Measurements from ENCODE around the gene GALNT18.
"Not testable (repeated sequence)": the region's sequence is repeated elsewhere in the genome, so short reads cannot be mapped to it uniquely, and the experiment has no call there.

The GALNT18 gene

DNA sequence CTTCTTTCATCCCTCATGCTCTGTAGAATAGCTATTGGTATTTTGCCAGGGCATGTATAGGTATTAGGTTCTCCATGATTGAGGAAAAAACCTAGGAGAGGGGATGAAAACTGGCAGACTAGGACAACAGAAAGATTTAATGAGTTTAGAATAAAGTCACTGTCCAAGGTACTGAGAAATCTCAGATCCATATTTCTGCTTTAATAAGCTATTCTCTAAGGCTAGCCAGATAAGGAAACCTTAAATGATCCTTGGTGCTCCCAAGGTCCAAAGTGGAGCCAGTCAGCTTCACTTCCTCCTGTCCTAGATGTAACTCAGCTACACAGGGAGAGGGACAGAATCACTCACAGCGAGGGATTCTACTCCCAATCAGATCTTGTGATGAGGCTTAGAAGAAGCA lies 255.0 kb downstream of the GALNT18 start:
- no peak for DNase-seq
- intact Hi-C loops (cut with DNase I) = no loop called here

DNA sequence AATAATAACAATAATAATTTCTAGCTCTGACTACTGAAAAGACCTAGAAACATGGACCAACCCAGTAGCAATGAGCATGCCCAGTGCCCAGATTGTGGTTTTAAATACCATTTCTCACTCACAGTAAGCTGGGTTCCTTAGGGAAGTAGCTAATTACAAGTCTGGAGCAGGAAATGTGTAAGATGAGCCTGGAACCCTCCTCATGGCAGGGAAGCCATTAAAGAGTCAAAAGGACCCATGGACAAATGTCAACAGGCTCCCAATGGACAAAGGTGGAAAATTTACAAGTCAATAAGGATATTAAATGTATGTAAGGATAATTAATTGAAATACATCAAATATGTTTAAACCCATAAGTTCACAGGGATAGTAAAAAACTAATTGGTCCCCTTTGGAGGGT lies 258.1 kb downstream of the GALNT18 start:
- intact Hi-C loops (cut with DNase I) = no loop called here
- DNase-seq = no peak

DNA sequence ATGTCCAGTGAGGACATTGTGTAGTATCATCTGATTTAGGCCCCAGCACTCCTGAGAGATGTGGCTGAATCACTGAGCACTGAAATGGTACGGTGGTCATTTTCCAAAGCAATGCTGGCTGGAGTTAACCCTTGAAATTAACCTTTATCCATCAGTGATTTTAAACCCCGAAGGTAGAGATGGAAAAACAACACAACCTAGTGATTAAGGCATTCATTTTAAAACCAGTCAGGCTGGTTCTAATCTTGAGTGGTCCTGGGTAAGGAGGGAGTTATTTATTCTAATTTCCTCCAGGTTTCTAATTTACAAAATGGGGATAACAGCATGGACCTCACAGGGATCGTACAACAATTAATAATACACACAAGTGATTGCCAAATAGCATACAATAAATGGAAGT lies 262.2 kb downstream of the GALNT18 start:
- intact Hi-C loops (cut with DNase I) = no loop called here
- DNase-seq = no peak

DNA sequence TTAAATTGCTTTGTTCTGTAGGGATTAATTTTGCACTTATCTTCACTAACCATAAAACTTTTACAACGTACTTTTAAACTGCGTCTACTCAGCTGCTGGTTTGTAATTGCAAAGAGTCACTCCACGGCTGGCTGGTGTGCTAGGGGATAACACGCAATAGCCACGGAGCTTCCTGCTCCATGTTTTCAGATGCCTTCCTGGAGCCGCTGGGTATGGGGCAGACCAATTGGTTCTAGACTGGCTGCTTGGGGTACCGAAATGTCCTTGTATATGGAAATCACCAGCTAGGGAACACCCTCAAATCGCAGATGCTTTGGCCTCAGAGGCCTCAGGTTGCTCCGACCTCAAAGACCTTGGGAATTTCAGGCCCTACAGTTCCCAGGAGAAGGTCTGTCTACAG lies 265.0 kb downstream of the GALNT18 start:
- no peak for DNase-seq
- intact Hi-C loops (cut with DNase I) = no loop called here

DNA sequence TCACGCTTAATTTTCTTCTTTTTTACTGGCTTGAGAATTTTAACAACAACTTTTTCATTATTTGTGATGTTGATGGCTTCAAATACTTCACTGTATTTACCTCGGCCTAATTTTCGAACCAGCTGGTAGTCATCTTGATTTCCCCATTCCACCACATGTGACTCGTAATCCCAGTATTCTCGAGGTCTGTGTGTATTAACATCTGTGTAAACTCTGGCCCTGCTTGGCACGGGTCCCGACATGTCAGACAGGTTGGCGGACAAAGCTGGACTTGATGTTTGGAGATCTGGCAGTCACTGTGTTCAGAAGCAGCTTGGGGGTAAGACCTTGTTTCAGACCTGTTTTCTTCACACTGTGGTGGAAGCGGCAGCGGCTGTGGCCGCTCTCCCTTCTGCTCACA lies 268.9 kb downstream of the GALNT18 start, which contains the start of gene CSNK2A3:
Gene CSNK2A3 (minus strand): TSS at position 373 of the 400 bp plus-strand sequence. CDS start 131 bp downstream, at position 242.
- DNase-seq; intact Hi-C loops (cut with DNase I): not testable (repeated sequence)

DNA sequence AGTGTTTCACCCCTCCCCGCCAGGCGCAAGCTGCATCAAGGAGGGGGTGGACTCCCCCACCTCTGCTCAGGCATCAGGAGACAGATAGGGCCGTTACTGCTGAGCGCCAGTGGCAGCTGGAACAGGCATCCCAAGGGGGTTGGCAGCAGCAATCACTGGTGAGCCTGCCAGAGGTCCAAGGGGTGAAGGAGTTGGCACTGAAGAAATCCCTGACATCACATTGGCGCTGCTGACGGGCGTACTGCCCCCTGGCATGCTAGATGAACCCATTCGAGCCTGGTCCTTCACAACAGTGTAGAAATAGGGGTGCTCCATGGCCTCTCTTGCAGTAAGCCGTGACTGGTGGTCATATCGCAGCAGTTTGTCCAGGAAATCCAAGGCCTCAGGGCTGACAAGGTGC lies 270.0 kb downstream of the GALNT18 start:
- intact Hi-C loops (cut with DNase I); DNase-seq: not testable (repeated sequence)

DNA sequence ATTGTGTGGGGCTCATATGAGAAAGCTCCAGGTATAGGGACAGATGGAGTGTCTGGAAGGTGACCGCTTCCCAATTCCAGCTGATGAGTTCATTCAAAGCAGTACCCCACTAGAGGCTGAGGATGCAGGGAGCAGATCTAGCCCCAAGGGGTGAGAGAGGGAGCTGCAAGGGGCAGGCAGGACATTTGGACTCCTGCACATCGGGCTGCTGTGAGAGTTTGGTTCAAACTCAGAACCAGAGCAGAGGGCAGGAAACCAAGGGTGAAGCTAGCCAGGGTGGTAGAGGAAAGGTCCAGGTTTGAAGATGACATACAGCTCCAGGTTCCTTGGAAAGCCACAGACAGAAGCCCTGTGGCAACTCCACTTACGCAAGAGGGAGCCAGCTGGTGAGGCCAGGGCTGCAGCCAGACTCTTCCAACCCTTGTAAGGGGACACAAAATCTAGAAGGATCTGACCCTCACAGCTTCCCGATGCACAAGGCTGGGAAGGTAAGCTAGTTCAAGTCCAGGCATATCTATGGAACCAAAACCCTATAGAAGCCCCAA lies 270.7 kb downstream of the GALNT18 start:
- DNase-seq = no peak
- intact Hi-C loops (cut with DNase I) = no loop called here

DNA sequence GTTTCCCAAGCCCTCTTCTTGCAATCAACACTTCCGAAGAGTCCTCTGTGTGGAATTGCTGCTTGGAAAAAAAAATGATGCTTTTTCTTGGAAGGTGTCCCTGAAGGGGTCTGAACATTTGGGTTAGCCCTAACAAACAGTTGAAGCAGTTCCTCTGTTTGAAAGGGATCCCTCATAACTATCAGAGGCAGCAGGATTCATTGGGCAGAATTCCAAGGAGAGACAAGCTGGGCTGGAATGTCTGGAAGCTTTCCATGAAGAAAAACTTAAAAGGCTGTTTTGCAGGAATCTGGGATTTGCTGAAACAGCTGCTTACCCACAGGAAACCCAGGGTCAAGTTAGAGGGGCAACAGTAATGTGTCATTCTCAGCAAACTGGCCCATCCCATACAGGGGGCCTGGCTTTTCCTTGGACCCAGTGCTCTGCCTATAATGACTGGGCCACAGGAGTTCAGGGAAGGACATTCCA lies 271.9 kb downstream of the GALNT18 start:
- DNase-seq = no peak
- intact Hi-C loops (cut with DNase I) = no loop called here

DNA sequence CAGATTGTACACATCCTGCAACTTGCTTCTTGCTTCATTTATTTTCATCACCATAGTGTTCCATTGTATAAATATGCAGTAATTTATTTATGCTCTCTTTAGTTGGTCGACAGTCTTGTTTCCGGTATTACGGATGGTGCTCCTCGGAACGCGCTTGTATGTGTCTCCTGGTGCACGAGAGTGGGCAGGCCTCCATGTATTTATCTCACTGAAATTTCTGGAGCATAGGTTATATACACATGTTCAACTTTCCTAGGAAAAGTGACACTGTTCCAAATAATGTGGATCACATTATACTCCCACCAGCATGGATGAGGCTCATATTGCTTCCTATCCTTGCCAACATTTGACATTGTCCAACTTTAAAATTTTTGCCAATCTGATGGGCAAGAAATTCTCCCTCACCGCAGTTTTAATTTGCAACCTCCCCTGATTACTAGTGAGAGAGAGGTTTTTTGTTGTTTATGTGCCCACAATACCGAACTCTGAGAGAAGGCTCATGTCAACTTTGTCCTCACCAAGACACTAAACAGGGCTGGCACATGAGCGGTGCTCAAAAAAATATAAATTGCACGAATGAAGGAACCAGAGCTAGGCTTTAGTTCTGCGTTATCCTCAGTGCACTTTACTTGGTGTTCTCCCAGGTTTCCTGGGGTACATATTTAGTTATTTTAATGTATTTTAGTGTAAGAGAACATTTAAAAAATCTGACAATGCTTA lies 272.5 kb downstream of the GALNT18 start:
- intact Hi-C loops (cut with DNase I) = no loop called here
- no peak for DNase-seq

DNA sequence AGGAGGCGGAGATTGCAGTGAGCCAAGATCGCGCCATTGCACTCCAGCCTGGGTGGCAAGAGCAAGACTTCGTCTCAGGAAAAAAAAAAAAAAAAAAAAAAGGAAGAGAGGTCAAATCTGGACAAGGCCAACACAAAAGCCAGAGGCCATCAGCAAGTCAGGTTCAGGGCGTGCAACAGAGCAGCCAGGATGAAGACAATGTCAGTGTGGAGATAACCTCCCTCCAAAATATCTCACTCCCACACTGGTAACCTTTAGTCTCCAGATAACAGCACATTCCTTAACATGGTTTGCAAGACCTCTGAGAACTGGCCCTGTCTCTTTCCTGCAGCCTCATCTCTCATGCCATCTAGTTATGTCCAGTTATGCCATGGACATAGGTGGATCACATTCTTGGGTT lies 273.5 kb downstream of the GALNT18 start:
- intact Hi-C loops (cut with DNase I) = no loop called here
- no peak for DNase-seq

DNA sequence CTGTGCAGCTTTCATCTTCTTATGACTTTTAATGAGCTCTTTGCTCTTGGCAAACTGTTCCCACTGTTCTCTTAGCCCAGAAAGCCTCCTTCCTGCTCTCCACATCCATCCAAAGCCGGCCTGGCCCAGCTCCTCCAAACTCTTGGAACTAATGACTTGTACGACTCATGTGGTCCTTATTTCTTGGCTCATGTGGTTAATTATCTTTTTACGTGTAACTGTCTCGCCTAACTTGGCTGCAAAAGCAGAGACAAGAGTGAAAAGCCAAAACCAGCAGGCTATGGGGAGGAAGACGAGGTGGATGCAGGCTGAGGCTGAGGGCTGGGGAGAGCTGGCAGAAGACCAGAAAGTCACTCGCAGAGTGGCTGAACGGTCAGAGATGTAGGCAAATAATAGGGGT lies 274.2 kb downstream of the GALNT18 start:
- DNase-seq = peak in 1 of 42 donors; percentile 13
- intact Hi-C loops (cut with DNase I) = no loop called here

DNA sequence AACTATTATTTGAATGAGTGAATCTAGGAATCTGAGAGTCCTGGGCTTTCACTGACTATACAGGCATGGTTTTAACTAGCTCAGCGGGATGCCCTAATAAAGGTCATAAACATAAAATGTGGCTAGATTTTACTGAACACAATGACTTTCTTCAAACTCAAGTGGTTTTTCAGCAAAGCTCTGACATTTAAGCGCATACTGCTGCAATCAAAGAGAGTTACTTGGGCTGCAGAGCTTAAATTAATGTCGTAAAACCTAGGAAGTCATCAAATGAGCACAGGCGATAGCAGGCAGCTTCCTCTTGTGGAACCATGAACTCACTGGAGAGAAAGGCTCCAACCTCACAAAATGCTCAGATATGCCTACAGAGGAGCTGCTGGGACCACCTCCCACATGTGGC lies 275.5 kb downstream of the GALNT18 start:
- intact Hi-C loops (cut with DNase I) = no loop called here
- no peak for DNase-seq

DNA sequence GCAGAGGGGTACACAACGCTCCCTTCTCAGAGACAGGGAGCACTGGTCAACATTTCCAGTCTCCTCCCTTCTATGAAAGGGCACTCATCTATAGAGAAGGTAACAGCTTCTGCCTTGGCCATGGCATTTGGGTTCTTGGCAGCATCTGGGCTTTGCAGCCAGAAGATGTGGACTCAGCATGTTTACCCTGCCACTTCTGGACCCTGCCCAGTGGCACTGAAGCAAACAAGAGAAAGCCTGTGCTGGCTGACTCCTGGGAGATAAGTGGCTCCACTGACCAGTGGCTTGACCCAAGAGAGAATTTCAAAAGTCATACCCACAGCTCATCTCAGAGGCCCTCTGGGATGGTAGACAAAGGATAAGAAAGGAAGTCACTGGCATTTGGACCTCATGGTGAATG lies 276.7 kb downstream of the GALNT18 start:
- DNase-seq = peak in 5 of 42 donors; percentile 5 to 42 (median 11)
- intact Hi-C loops (cut with DNase I) = no loop called here

DNA sequence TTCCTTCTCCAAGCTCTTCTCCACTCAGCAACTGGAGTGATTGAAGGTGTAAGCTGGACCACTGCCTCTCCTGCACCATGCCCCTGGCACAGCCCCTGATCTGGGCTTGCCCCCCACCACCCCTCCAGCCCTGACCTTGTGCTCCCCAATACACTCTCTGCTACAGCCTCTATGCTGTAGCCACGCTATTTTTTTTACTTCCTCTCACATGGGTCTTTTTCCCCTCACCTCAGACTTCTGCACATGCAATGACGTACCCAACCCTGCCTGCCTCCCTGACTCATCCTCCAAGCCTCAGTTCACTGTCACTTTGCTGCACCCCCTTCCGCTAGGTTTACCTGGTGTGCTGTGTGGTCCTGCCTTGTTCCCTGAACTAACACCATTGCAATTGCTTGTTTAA lies 277.8 kb downstream of the GALNT18 start:
- DNase-seq = peak in 2 of 42 donors; percentile 19 to 21
- intact Hi-C loops (cut with DNase I) = no loop called here

DNA sequence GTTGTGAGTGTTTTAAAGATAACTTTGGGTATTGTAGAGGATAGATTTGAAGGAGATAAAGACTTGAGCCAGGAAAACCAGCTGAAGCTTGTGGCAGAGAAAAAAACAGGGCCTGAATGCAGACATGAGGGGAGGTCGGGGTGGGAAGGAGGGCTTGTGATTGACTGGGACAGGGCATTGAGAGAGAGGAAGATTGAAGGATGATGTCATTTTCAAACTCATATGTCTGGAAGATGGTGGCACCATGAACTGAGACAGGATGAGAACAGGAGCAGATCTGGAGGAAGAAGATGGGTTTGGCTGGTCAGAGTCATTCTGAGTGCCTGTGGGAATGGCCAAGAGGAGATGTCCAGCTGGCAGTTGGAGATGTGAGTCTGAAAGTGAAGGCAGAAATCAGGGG lies 283.5 kb downstream of the GALNT18 start:
- DNase-seq = no peak
- intact Hi-C loops (cut with DNase I) = no loop called here

DNA sequence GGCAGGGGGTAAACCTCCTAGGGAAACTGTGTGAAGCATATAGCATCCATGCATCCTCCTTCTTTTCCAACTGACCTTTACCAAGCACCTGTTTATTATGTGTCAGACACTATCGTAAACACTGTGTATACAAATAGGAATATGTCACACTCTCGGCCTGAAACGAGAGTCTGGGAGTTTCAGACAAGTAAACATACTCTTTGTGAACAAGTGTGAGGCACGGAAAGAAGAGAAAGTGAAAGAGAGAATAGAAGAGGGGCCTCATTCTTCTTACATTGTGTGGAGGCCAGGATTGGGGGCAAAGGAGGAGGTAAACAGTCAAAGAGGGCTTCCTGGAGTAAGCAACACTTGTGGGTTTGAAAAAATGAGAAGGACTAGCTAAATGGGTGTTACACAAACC lies 285.1 kb downstream of the GALNT18 start:
- intact Hi-C loops (cut with DNase I) = no loop called here
- DNase-seq = no peak

DNA sequence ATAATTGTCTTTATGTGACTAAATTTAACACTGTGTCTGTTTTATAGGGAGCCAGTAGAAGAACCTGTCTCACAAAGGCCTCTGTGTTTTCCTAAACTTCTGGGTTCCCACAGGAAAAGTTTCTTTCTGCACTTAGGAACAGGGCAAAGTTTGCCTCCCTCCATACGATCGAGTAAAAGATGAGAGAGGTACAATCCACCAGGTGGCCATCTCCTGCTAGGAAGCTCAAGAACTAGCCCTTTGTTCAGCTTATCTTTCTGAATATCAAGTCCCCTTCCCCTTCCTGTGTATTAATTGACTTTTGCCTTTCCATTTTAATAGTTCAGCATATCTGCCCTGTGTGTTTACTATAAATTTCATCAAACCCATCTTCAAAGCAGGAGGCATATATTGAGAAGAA lies 286.8 kb downstream of the GALNT18 start:
- intact Hi-C loops (cut with DNase I) = no loop called here

DNA sequence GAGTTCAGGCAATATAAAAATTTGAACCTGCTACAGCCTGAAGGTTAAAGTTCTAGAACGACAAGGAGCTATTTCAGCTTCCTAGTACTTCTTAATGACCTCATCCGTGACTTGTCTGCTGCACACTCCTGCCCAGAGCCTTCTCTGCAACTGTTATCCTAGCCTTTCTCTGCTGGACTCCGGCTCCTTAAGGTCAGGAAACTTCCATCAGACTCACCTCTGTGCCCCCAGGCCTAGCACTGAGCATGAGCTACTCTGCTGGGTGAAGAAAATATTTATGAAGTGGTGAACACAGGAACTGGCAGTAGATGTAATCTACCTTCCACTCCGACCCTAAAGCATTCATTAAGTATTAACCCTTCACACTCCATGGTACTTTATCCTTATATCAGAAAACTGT lies 287.2 kb downstream of the GALNT18 start:
- no peak for DNase-seq

More for the DNA sequence above, 286.8 kb downstream of the GALNT18 start:
- DNase-seq = no peak

DNA sequence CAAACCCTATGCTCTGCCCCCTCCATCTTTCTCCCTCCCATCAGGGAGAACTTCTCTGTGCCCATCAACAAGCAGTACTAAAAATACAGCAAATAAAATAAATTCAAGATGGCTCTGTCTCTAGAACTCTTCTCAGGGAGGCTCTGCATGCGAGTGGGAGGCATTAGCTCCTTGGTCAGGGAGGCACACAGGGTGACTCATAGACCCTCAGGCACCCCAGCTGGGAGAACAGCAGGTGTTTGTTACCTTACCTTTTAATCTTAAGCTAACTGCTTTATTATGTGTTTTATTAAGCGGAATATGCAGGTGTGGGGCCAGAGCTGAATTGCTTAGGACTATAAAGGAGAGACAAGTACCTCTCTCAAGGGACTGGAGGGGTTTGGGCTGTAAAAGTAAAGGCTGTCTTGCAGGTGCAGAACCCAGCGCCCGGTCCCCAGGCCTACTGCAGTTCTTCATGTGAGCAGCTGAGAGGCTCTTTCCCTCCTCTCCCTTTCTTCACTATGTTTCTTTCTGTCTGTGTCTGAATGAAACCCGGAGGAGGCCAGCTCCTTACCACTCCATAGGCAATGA lies 289.6 kb downstream of the GALNT18 start:
- DNase-seq = no peak
- intact Hi-C loops (cut with DNase I) = no loop called here

More for the DNA sequence above, 287.2 kb downstream of the GALNT18 start:
- intact Hi-C loops (cut with DNase I) = no loop called here

DNA sequence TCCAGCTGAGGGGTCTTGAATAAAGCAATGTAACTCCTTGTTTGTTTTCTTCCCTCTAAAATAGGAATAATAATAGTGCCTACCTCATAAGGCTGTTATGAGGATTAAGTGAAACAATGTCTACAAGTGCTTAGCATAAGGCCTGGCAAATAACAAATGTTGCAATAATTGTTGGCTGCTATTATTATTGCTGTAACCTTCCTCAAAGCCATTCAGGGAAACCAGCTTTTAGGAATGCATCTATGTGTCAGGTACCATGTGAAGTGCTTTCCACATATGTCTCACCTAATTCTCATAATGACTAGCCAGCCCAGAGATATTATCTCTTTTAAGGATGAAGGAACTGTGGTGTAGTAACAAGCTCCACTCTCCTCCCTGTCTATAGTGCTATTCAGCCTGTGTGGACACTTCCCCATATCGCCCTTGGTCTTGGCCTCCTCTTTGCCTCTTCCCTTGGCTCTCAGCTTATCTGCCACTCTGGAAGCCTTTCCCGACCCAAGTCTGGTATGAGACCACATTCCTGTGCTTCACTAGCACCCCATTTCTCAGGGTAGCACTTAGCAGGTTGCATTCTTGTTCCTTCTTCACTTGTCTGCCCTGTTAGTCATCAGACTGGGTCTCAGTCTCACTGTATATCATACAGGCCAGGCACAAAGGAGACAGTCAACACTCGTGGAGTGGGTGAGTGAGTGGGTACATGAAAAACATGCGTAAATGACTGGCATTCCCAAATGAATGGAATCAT lies 292.6 kb downstream of the GALNT18 start:
- intact Hi-C loops (cut with DNase I) = no loop called here
- DNase-seq = no peak
